DND-41 (cell line): ENCODE results near the gene SLC29A2.
"Not testable (repeated sequence)": the region's sequence is repeated elsewhere in the genome, so short reads cannot be mapped to it uniquely, and the experiment has no call there.

Experiments
- ATAC-seq: fragments of 200-7000 bp; cut with Tn5 transposase; 3 replicates; pipeline ENCODE4 v1.9.1; 2021; ENCODE audit warnings: low read depth; ENCODE audit not compliant: insufficient read depth
- DNase-seq: peaks from one replicate; pipeline ENCODE4 v3.0.0-alpha.2; 2020
- H2AFZ ChIP-seq: 2 replicates; pipeline ENCODE4 v1.6.0; 2012; ENCODE audit warnings: low read depth, low read length
- H3K27ac ChIP-seq: 2 replicates; pipeline ENCODE4 v1.5.1; 2012; ENCODE audit warnings: low read length, inconsistent platforms
- H3K27me3 ChIP-seq: fragments of 200-600 bp; sonication (generic); 2 replicates; pipeline ENCODE4 v1.6.0; 2012; ENCODE audit warnings: low read length, mild to moderate bottlenecking, inconsistent platforms; ENCODE audit not compliant: insufficient read depth, poor library complexity
- H3K36me3 ChIP-seq: 2 replicates; pipeline ENCODE4 v1.5.1; 2012; ENCODE audit warnings: low read length, inconsistent platforms; ENCODE audit not compliant: insufficient read depth
- H3K4me1 ChIP-seq: 2 replicates; pipeline ENCODE4 v1.5.1; 2012; ENCODE audit warnings: mild to moderate bottlenecking, low read length; ENCODE audit not compliant: insufficient read depth
- H3K4me2 ChIP-seq: 2 replicates; pipeline ENCODE4 v1.6.0; 2012; ENCODE audit warnings: mild to moderate bottlenecking, moderate library complexity, low read length, inconsistent platforms; ENCODE audit not compliant: insufficient read depth
- H3K4me3 ChIP-seq, 2 experiments: fragments of 200-600 bp in 1 of 2; shearing (Covaris generic) in 1 of 2; 2 replicates each; pipeline ENCODE4 v1.5.1; 2012 to 2016; ENCODE audit warnings: inconsistent platforms in 2 of 2, low read length in 2 of 2, mild to moderate bottlenecking in 2 of 2, low read depth in 1 of 2, moderate library complexity in 1 of 2
- H3K79me2 ChIP-seq: 2 replicates; pipeline ENCODE4 v1.6.0; 2012; ENCODE audit warnings: low read length, inconsistent platforms; ENCODE audit not compliant: insufficient read depth
- H3K9ac ChIP-seq: 2 replicates; pipeline ENCODE4 v1.6.0; 2012; ENCODE audit warnings: low read depth, mild to moderate bottlenecking, inconsistent platforms, low read length, moderate library complexity
- H3K9me3 ChIP-seq: 2 replicates; pipeline ENCODE4 v1.5.1; 2012; ENCODE audit warnings: low read length, moderate library complexity, mild to moderate bottlenecking, inconsistent platforms; ENCODE audit not compliant: insufficient read depth, severe bottlenecking
- H4K20me1 ChIP-seq: 2 replicates; pipeline ENCODE4 v1.6.0; 2012; ENCODE audit warnings: low read length; ENCODE audit not compliant: insufficient read depth
- CTCF ChIP-seq: IDR thresholded peaks from 2 replicates; pipeline ENCODE4 v1.5.1; 2012; ENCODE audit warnings: borderline replicate concordance, low read length, moderate library complexity, mild to moderate bottlenecking; ENCODE audit not compliant: poor library complexity, severe bottlenecking; ENCODE audit errors: extremely low read depth
- EZH2 ChIP-seq: IDR thresholded peaks from 3 replicates; pipeline ENCODE4 v1.6.1; 2012; ENCODE audit warnings: borderline replicate concordance, low read depth, mild to moderate bottlenecking, moderate library complexity, low read length, inconsistent platforms; ENCODE audit not compliant: severe bottlenecking

SLC29A2 gene

DNA sequence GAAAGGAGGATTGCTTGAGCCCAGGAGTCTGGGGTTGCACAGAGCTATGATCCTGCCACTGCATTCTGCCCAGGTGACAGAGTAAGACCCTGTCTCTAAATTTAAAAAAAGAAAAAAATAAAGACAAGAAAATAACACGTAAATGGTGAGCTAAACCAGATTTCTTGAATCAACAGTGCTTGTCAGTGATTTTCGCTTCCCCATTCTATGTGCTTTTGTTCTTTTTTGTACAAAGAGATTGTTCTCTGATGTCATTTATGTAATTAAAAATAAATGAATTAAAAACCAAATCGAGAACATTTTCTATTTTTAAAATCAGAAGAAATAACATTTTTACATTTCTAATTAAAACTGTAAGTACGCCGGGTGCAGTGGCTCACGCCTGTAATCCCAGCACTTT, 19.8 kb upstream of the SLC29A2 start:
- Histone ChIP-seq H3K79me2 (no peaks in the 10 kb centered on the region), H3K27me3 (no peaks in the 10 kb centered on the region), H3K4me3 (no peak overlapping the region), H3K9ac (no peak overlapping the region), H3K36me3 (no peaks in the 10 kb centered on the region), H2AFZ (no peak overlapping the region), H4K20me1 (no peaks in the 10 kb centered on the region), H3K27ac (no peak overlapping the region), H3K9me3 (no peaks in the 10 kb centered on the region), H3K4me1 (peaks cover 6% of the 10 kb centered on the region), H3K4me2 (no peak overlapping the region)
- ATAC-seq = no peak
- TF ChIP-seq EZH2 (no peak), CTCF (no peak)
- no peak for DNase-seq

DNA sequence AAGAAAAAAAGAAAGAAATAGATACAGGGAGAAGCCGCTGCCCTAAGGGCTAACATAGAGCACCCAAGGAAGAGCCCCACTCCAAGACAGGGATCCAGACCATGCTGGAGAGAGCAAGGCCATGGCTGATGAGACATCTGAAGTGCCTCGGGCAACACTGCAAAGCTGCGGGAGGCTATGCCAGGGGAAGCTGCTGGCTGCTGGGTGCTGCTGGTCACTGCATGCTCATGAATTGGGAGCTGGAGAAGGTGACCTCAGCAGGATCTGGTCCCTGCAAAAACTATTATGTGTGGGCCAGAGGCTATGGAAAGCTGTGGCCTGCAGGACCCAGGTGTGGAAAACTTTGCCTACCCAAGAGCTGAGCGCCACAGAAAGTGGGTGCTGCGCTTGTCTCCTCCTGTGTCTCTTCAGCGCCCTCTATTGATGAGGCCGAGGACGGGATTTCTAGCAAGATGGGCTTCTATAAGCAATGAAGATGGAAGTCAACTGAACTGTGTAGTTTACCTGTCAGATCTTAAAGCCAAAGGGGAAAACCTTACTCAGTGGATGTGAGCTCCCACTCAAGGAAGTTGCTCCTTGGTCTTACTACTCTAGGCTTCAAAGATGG, 17.3 kb upstream of the SLC29A2 start:
- ATAC-seq (peak; percentile 86), DNase-seq (peak; percentile 82)
- no peak overlapping the region for H3K27ac ChIP-seq
- no peak overlapping the region; the same call in 1 of the 2 replicates for H2AFZ ChIP-seq
- no peaks in the 10 kb centered on the region for H3K79me2 ChIP-seq
- no peaks in the 10 kb centered on the region for H4K20me1 ChIP-seq
- H3K4me3 ChIP-seq = no peak overlapping the region
- H3K4me1 ChIP-seq = peaks cover 10% of the 10 kb centered on the region
- no peak overlapping the region for H3K4me2 ChIP-seq
- H3K36me3 ChIP-seq = no peaks in the 10 kb centered on the region
- TF ChIP-seq CTCF (peak; percentile 94), EZH2 (no peak)
- H3K9me3 ChIP-seq = no peaks in the 10 kb centered on the region
- no peak overlapping the region for H3K9ac ChIP-seq
- H3K27me3 ChIP-seq = no peaks in the 10 kb centered on the region

- ATAC-seq = peak; percentile 86
- no peaks in the 10 kb centered on the region for H3K36me3 ChIP-seq
- H4K20me1 ChIP-seq = no peaks in the 10 kb centered on the region
- DNase-seq = peak; percentile 83
- peak overlapping the region; percentile 89 for H2AFZ ChIP-seq
- no peaks in the 10 kb centered on the region for H3K27me3 ChIP-seq
- H3K9me3 ChIP-seq = no peaks in the 10 kb centered on the region
- H3K4me2 ChIP-seq = peak overlapping the region; percentile 72
- no peaks in the 10 kb centered on the region for H3K79me2 ChIP-seq
- H3K9ac ChIP-seq = peak overlapping the region; percentile 44; the same call in 1 of the 2 replicates
- peaks cover 10% of the 10 kb centered on the region for H3K4me1 ChIP-seq
- TF ChIP-seq EZH2 (no peak), CTCF (peak; percentile 99)
- 0 out of 2 replicates have a peak overlapping the region, but pooled peaks have one; percentile 46 for H3K27ac ChIP-seq
- H3K4me3 ChIP-seq = peak overlapping the region in 1 of 2 experiments; percentile 48; a peak in 2 of 4 replicates
These were observed 14.9 kb upstream of the SLC29A2 start for GRCh38 chr11:66386171-66387069.

DNA sequence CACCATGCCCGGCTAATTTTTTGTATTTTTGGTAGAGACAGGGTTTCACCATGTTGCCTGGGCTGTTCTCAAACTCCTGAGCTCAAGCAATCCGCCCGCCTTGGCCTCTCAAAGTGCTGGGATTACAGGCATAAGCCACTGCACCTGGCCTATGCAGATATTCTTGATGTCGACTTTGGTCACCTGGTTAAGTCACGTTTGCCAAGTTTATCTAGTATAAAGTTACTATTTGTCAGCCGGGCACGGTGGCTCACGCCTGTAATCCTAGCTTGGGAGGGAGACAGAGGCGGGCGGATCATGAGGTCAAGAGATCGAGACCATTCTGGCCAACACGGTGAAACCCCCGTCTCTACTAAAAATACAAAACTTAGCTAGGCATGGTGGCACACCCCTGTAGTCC, 12.8 kb upstream of the SLC29A2 start:
- ATAC-seq, H3K9me3 ChIP-seq, H3K4me2 ChIP-seq, H3K36me3 ChIP-seq, H3K4me3 ChIP-seq, DNase-seq, H4K20me1 ChIP-seq, H3K9ac ChIP-seq, H2AFZ ChIP-seq, H3K79me2 ChIP-seq, H3K27me3 ChIP-seq, H3K27ac ChIP-seq: not testable (repeated sequence)
- peaks cover 10% of the 10 kb centered on the region for H3K4me1 ChIP-seq

- not testable (repeated sequence) for H3K4me2 ChIP-seq, H3K9me3 ChIP-seq, H3K27ac ChIP-seq, H3K27me3 ChIP-seq, H3K9ac ChIP-seq, H3K36me3 ChIP-seq, DNase-seq, ATAC-seq, H3K79me2 ChIP-seq, H3K4me3 ChIP-seq, H4K20me1 ChIP-seq, H2AFZ ChIP-seq, H3K4me1 ChIP-seq
These were observed 8.7 kb upstream of the SLC29A2 start for GRCh38 chr11:66380264-66380663.
